Esophagus squamous epithelium (tissue), 5 donors: ENCODE results near the gene EXOC1. TPM values are rescaled to one million over a fixed set of nuclear protein-coding genes. Genes with fewer than 3 reads are reported as not detected.

ENCODE experiments used
- DNase-seq: peaks from one replicate; lab custom pipeline; 2025; lab: John Stamatoyannopoulos, UW
- H3K27ac ChIP-seq, 4 donors: fragments of 200-600 bp; sonication (generic); one replicate each; pipeline ENCODE4 v1.5.1; 2016 to 2019; ENCODE audit warnings: mild to moderate bottlenecking in 1 of 4
- H3K27me3 ChIP-seq, 4 donors: fragments of 200-600 bp; sonication (generic); 1 replicate in 3 of 4; 2 replicates in 1 of 4; pipeline versions ENCODE4 v1.5.1 to v1.6.0; 2017 to 2021; ENCODE audit warnings: antibody characterized with exemption in 1 of 4
- H3K36me3 ChIP-seq, 3 donors: fragments of 200-600 bp; sonication (generic); one replicate each; pipeline ENCODE4 v1.5.1; 2016 to 2019
- H3K4me1 ChIP-seq, 3 donors: fragments of 200-600 bp; sonication (generic); one replicate each; pipeline ENCODE4 v1.5.1; 2017 to 2019
- H3K4me3 ChIP-seq, 4 donors: fragments of 200-600 bp; sonication (generic); 1 replicate in 3 of 4; 2 replicates in 1 of 4; pipeline ENCODE4 v1.5.1; 2016 to 2019; ENCODE audit warnings: mild to moderate bottlenecking in 2 of 4, moderate library complexity in 1 of 4
- H3K9me3 ChIP-seq, 3 donors: fragments of 200-600 bp; sonication (generic); one replicate each; pipeline ENCODE4 v1.5.1; 2016 to 2019
- CTCF ChIP-seq, 6 experiments: fragments of 450-650 bp in 4 of 6; fragments of 200-600 bp in 2 of 6; sonication (generic) in 2 of 6; IDR thresholded peaks; one replicate each; pipeline ENCODE4 v1.5.1; 2016 to 2019; ENCODE audit warnings: antibody characterized with exemption in 6 of 6, mild to moderate bottlenecking in 4 of 6, moderate library complexity in 4 of 6
- POLR2A ChIP-seq, 4 donors: fragments of 450-650 bp; IDR thresholded peaks; one replicate each; pipeline ENCODE4 v1.6.1; 2017; ENCODE audit warnings: antibody characterized with exemption in 4 of 4, mild to moderate bottlenecking in 4 of 4, moderate library complexity in 3 of 4
- WGBS, 2 donors: methylation state at CpG; one replicate each; pipeline ENCODE4 v1.1.5; 2018; 5-methylcytosine and 5-hydroxymethylcytosine counted together
- intact Hi-C: fragments of 100-400 bp; cut with DNase I; formaldehyde crosslinking; loops from one replicate; pipeline ENCODE4 v1.15.0; 2022
- total RNA-seq, 4 donors: library from RNA; depleted of rRNA; stranded (reverse); fragments of >200 nt; gene quantifications; one replicate each; pipeline ENCODE4 v1.1.0, GENCODE V29; 2016
- donor health status: DM: yes; HTN: yes; CAD: no.

Gene EXOC1
- total RNA-seq, 4 donors from 2014 or later: 28.5 to 43.7 (median 41.7) TPM

DNA sequence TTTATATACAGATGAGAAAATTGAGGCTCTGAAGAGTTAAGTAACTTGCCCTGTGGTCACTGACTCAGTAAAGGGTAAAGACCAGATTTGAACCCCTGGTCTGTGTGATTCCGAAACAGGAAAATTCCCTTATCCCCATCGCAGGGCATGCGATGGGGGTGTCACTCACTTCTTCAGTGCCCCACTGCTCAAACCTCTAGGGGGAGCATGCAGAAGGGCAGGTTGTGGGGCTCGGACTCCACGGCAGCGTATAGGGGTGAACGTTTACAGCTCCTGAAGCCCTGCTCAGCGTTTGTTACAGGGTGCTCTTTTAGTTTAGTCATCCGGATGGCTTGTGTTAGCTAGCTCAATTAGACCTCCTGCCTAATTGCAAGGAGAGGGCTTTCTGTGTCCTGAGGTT is 3.7 kb upstream of the EXOC1 start:
- Histone ChIP-seq H3K36me3 (no peaks in the 10 kb centered on the region), H3K4me3 (no peak overlapping the region), H3K4me1 (peaks cover 9 to 35% (median 16%) of the 10 kb centered on the region in 3 donors), H3K27me3 (no peaks in the 10 kb centered on the region), H3K27ac (no peak overlapping the region), H3K9me3 (no peaks in the 10 kb centered on the region)
- intact Hi-C loops: no loop called here
- DNase-seq: no peak
- WGBS, 2 donors: 84 to 87% methylated on average over 9 of the region's 9 CpGs
- no peak for TF ChIP-seq CTCF (IDR thresholded peaks at IDR 0.05)
- TF ChIP-seq POLR2A (IDR thresholded peaks at IDR 0.05): no peak

DNA sequence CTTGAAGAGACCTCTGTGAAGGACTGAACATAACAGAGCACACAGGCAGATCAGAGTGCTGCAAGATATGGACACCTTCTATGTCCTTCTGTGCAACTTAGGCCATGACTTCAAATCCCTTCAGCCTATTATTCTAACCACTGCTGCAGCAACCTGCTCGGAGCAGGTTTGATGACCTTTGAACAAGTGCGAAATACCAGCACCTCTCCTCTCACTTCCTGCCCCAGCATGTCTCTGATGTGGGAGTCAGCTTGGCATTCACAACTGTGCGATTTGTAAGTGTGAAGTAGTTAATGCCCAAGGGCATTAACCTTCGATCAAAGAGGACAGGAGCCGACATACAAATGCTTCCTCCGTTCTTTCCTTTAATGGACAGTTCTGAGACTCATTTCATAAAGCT is 1.6 kb upstream of the EXOC1 start:
- Histone ChIP-seq H3K4me3 (no peak overlapping the region), H3K4me1 (peaks cover 14 to 50% (median 19%) of the 10 kb centered on the region in 3 donors), H3K9me3 (no peaks in the 10 kb centered on the region), H3K36me3 (no peaks in the 10 kb centered on the region), H3K27ac (peak overlapping the region; percentile 92 to 97 (median 94)), H3K27me3 (no peaks in the 10 kb centered on the region)
- TF ChIP-seq POLR2A (IDR thresholded peaks at IDR 0.05): no peak
- no peak for TF ChIP-seq CTCF (IDR thresholded peaks at IDR 0.05)
- 35 to 43% methylated on average over 6 of the region's 6 CpGs for WGBS, 2 donors
- DNase-seq: no peak
- intact Hi-C loops: no loop called here

DNA sequence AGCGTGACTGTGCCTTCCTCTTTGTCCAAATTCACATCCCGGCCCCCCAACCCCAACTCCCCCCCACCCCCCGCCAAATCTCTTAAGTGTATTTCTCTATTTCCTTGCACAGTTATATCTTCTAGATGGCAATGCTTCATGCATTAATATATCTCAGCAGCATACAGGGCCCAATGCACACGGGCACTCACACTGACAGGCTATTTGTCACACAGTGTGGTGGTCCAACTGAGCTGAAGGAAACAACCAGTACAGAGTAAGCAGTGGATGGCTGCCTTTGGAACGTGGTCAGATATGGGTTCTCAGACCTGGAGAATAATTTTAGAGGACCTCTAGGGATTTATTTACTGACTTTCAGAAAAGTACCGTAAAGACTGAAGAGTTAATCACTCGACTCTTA is 681 bp downstream of the EXOC1 start:
- no peaks in the 10 kb centered on the region for H3K27me3 ChIP-seq
- intact Hi-C loops: no loop called here
- no peaks in the 10 kb centered on the region for H3K9me3 ChIP-seq
- peaks cover 0 to 10% (median 0%) of the 10 kb centered on the region in 3 donors for H3K36me3 ChIP-seq
- H3K4me1 ChIP-seq: peaks cover 14 to 50% (median 19%) of the 10 kb centered on the region in 3 donors
- peak overlapping the region; percentile 92 to 97 (median 94) for H3K27ac ChIP-seq
- TF ChIP-seq POLR2A (IDR thresholded peaks at IDR 0.05): no peak
- TF ChIP-seq CTCF (IDR thresholded peaks at IDR 0.05): no peak
- DNase-seq: no peak
- 12 to 23% methylated on average over 6 to 7 of the region's 7 CpGs for WGBS, 2 donors
- H3K4me3 ChIP-seq: peak overlapping the region; percentile 82 to 98 (median 90)

GRCh38 chr4:55857586-55857985 is 4.1 kb downstream of the EXOC1 start:
- Histone ChIP-seq H3K27ac (no peak overlapping the region), H3K9me3 (no peaks in the 10 kb centered on the region), H3K4me1 (peaks cover 13 to 28% (median 14%) of the 10 kb centered on the region in 3 donors), H3K27me3 (no peaks in the 10 kb centered on the region), H3K36me3 (peaks cover 0 to 45% (median 0%) of the 10 kb centered on the region in 3 donors), H3K4me3 (no peak overlapping the region)
- TF ChIP-seq POLR2A (IDR thresholded peaks at IDR 0.05) (no peak), CTCF (IDR thresholded peaks at IDR 0.05) (peak in 1 of 6 experiments; percentile 4)
- no peak for DNase-seq
- intact Hi-C loops: no loop called here
- WGBS, 2 donors: 75 to 93% methylated on average over 1 of the region's 1 CpG

DNA sequence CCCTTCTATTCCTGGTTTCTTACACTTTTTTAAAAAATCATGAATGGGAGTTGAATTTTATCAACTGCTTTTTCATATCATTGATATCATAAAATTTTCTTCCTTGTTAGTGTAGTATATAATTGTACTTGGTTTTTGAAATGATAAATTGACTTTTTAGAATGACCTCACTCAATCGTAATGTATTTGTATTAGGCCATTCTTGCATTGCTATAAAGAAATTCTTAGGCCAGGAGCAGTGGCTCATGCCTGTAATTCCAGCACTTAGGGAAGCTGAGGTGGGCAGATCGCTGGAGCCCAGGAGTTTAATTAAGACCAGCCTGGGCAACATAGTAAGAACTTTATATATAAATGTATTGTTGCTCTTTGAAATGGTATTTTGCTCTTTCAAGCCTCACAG is 6.3 kb downstream of the EXOC1 start:
- DNase-seq: no peak
- H3K36me3 ChIP-seq: peaks cover 0 to 65% (median 0%) of the 10 kb centered on the region in 3 donors
- H3K9me3 ChIP-seq: no peaks in the 10 kb centered on the region
- TF ChIP-seq POLR2A (IDR thresholded peaks at IDR 0.05): no peak
- no peak for TF ChIP-seq CTCF (IDR thresholded peaks at IDR 0.05)
- intact Hi-C loops: no loop called here
- H3K27me3 ChIP-seq: no peaks in the 10 kb centered on the region
- no peak overlapping the region for H3K4me3 ChIP-seq
- H3K27ac ChIP-seq: no peak overlapping the region
- peaks cover 3 to 19% (median 5%) of the 10 kb centered on the region in 3 donors for H3K4me1 ChIP-seq
- 55 to 70% methylated on average over 2 of the region's 2 CpGs for WGBS, 2 donors
